ENCODE results near the gene MEIOC.

The MEIOC gene

DNA sequence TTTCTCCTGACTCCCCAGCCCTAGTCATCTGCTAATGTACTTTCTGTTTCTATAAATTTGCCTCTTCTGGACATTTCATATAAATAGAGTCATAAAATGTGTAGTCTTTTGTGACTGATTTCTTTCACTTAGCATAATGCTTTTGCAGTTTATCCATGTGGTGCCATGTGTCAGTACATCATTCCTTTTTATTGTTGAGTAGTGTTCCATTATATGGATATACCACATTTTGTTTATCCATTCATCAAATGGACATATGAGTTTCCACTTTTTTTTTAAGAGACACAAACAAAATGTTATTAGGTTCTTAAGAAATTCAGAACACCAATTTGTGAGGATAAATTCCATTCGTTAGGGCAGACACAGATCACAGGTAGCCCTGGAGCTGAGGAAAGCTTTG, 63.2 kb downstream of the MEIOC start:
- no peak for DNase-seq

GRCh38 chr17:44722254-44722653, 66.0 kb downstream of the MEIOC start:
- DNase-seq: no peak
